Measurements from ENCODE around the gene BBLN.

The BBLN gene

GRCh38 chr9:128208946-128209669, 49.0 kb downstream of the BBLN start:
- Histone ChIP-seq H3K4me3 (replicated peaks; ENCODE audit: low read depth, low read length) (no peak overlapping the region), H3K27me3 (replicated peaks; ENCODE audit: control insufficient read depth, insufficient read depth, low read length) (peaks cover 4% of the 10 kb centered on the region), H3K36me3 (ENCODE audit: control insufficient read depth, insufficient read depth, low read length) (no peaks in the 10 kb centered on the region)
- DNase-seq (ENCODE audit: extremely low read depth, insufficient read length), result no peak
- TF ChIP-seq CTCF (IDR thresholded peaks at IDR 0.05; ENCODE audit: insufficient read depth, low read length, poor library complexity, severe bottlenecking), result no peak

- no peak for TF ChIP-seq CTCF (IDR thresholded peaks at IDR 0.05; ENCODE audit: insufficient read depth, low read length, poor library complexity, severe bottlenecking)
- no peak for DNase-seq (ENCODE audit: extremely low read depth, insufficient read length)
- H3K4me3 ChIP-seq (replicated peaks; ENCODE audit: low read depth, low read length), result no peak overlapping the region
- H3K27me3 ChIP-seq (replicated peaks; ENCODE audit: control insufficient read depth, insufficient read depth, low read length), result no peaks in the 10 kb centered on the region; the same call in 1 of the 2 replicates
- no peaks in the 10 kb centered on the region for H3K36me3 ChIP-seq (ENCODE audit: control insufficient read depth, insufficient read depth, low read length)
Measured at GRCh38 chr9:128211186-128211980, 51.3 kb downstream of the BBLN start.

- H3K27me3 ChIP-seq (replicated peaks; ENCODE audit: control insufficient read depth, insufficient read depth, low read length), result no peaks in the 10 kb centered on the region
- no peak for TF ChIP-seq CTCF (IDR thresholded peaks at IDR 0.05; ENCODE audit: insufficient read depth, low read length, poor library complexity, severe bottlenecking)
- no peak for DNase-seq (ENCODE audit: extremely low read depth, insufficient read length)
- H3K36me3 ChIP-seq (ENCODE audit: control insufficient read depth, insufficient read depth, low read length), result no peaks in the 10 kb centered on the region
- H3K4me3 ChIP-seq (replicated peaks; ENCODE audit: low read depth, low read length), result no peak overlapping the region
Measured at GRCh38 chr9:128211981-128212281, 51.9 kb downstream of the BBLN start.

All from GM06990 (cell line).